ENCODE measurements around the gene BRMS1.
"Not testable (repeated sequence)": the region's sequence is repeated elsewhere in the genome, so short reads cannot be mapped to it uniquely, and the experiment has no call there.

The BRMS1 gene

GRCh38 chr11:66380264-66380663 is 35.4 kb upstream of the BRMS1 start:
- WGBS (ENCODE audit: insufficient coverage), result 61% methylated on average over 4 of the region's 7 CpGs
- H3K27ac ChIP-seq (ENCODE audit: insufficient read depth in 1 of 2, low read depth in 1 of 2, low read length in 2 of 2, poor library complexity in 1 of 2, severe bottlenecking in 2 of 2), result not testable (repeated sequence)

DNA sequence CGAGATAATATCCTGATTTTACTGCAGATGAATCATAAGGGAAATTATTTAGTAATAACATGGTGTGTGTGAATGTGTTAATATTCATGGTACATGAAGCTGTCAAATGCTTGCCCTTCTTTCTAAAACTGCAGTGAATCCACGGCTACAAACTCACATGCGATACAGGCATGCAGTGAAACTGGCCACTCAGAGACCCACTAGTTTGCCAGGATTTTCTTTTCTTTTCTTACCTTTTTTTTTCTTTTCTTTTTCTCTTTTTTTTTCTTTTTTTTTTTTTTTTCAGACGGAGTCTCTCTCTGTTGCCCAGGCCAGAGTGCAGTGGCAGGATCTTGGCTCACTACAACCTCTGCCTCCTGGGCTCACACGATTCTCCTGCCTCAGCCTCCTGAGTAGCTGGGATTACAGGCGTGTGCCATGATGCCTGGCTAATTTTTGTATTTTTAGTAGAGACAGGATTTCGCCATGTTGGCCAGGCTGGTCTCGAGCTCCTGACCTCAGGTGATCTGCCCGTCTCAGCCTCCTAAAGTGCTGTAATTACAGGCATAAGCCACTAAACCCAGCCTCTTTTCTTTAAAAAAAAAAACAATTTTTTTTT is 28.9 kb upstream of the BRMS1 start:
- WGBS (ENCODE audit: insufficient coverage), result 97% methylated on average over 7 of the region's 9 CpGs
- CTCF ChIA-PET, result interaction anchor here (2.0 kb wide), 1 partner anchor 15 kb away, joined by 6 read pairs; no protein-coding TSS in a partner anchor
- POLR2A ChIA-PET, result not testable (repeated sequence)

More at GRCh38 chr11:66380264-66380663, 35.4 kb upstream of the BRMS1 start:
- POLR2A ChIA-PET; H3K4me3 ChIP-seq (ENCODE audit: control insufficient read depth in 1 of 7, extremely low read depth in 1 of 7, insufficient read depth in 4 of 7, low read depth in 2 of 7, low read length in 6 of 7); H3K9me3 ChIP-seq (ENCODE audit: control extremely low read depth in 1 of 5, control insufficient read depth in 4 of 5, insufficient read depth in 2 of 5, low read depth in 1 of 5, low read length in 4 of 5); H3K36me3 ChIP-seq (ENCODE audit: control insufficient read depth in 4 of 4, insufficient read depth in 4 of 4, low read length in 3 of 4); H3K4me1 ChIP-seq (ENCODE audit: control extremely low read depth in 1 of 4, control insufficient read depth in 4 of 4, insufficient read depth in 4 of 4, low read length in 3 of 4); H3K27me3 ChIP-seq (replicated peaks in 2 of 5; ENCODE audit: control insufficient read depth in 4 of 5, insufficient read depth in 5 of 5, low read length in 4 of 5): not testable (repeated sequence)
- CTCF ChIA-PET, result interaction anchor here (0.8 to 1.5 kb wide), 3 partner anchors 9 to 69 kb away, joined by 3 to 4 read pairs (median 3); no protein-coding TSS in a partner anchor
- peak in 1 of 3 donors; percentile 32 for DNase-seq

GRCh38 chr11:66373265-66373664 is 28.4 kb upstream of the BRMS1 start:
- ChIA-PET POLR2A (no interaction called here), CTCF (interaction anchor here (2.0 kb wide), 1 partner anchor 16 kb away, joined by 6 read pairs; no protein-coding TSS in a partner anchor)
- no peak for DNase-seq
- Histone ChIP-seq H3K36me3 (ENCODE audit: control insufficient read depth in 4 of 4, insufficient read depth in 4 of 4, low read length in 3 of 4) (peaks cover 0 to 20% (median 5%) of the 10 kb centered on the region in 4 experiments), H3K27me3 (replicated peaks in 2 of 5; ENCODE audit: control insufficient read depth in 4 of 5, insufficient read depth in 5 of 5, low read length in 4 of 5) (no peaks in the 10 kb centered on the region), H3K4me3 (ENCODE audit: control insufficient read depth in 1 of 7, extremely low read depth in 1 of 7, insufficient read depth in 4 of 7, low read depth in 2 of 7, low read length in 6 of 7) (no peak overlapping the region), H3K9me3 (ENCODE audit: control extremely low read depth in 1 of 5, control insufficient read depth in 4 of 5, insufficient read depth in 2 of 5, low read depth in 1 of 5, low read length in 4 of 5) (no peaks in the 10 kb centered on the region), H3K27ac (ENCODE audit: insufficient read depth in 1 of 2, low read depth in 1 of 2, low read length in 2 of 2, poor library complexity in 1 of 2, severe bottlenecking in 2 of 2) (no peak overlapping the region), H3K4me1 (ENCODE audit: control extremely low read depth in 1 of 4, control insufficient read depth in 4 of 4, insufficient read depth in 4 of 4, low read length in 3 of 4) (peaks cover 0 to 33% (median 15%) of the 10 kb centered on the region in 4 experiments)
- WGBS (ENCODE audit: insufficient coverage), result 95% methylated on average over 2 of the region's 5 CpGs

More for the DNA sequence above, 28.9 kb upstream of the BRMS1 start:
- Histone ChIP-seq H3K4me1 (ENCODE audit: control extremely low read depth in 1 of 4, control insufficient read depth in 4 of 4, insufficient read depth in 4 of 4, low read length in 3 of 4) (peaks cover 0 to 33% (median 15%) of the 10 kb centered on the region in 4 experiments), H3K36me3 (ENCODE audit: control insufficient read depth in 4 of 4, insufficient read depth in 4 of 4, low read length in 3 of 4) (peaks cover 0 to 15% (median 2%) of the 10 kb centered on the region in 4 experiments)
- not testable (repeated sequence) for H3K9me3 ChIP-seq (ENCODE audit: control extremely low read depth in 1 of 5, control insufficient read depth in 4 of 5, insufficient read depth in 2 of 5, low read depth in 1 of 5, low read length in 4 of 5); H3K4me3 ChIP-seq (ENCODE audit: control insufficient read depth in 1 of 7, extremely low read depth in 1 of 7, insufficient read depth in 4 of 7, low read depth in 2 of 7, low read length in 6 of 7); H3K27ac ChIP-seq (ENCODE audit: insufficient read depth in 1 of 2, low read depth in 1 of 2, low read length in 2 of 2, poor library complexity in 1 of 2, severe bottlenecking in 2 of 2); H3K27me3 ChIP-seq (replicated peaks in 2 of 5; ENCODE audit: control insufficient read depth in 4 of 5, insufficient read depth in 5 of 5, low read length in 4 of 5)
- peak in 1 of 3 donors; percentile 22 for DNase-seq

GRCh38 chr11:66371627-66372415 is 26.9 kb upstream of the BRMS1 start, which contains the start of gene SLC29A2:
SLC29A2 (minus strand) TSS chr11:66371760; CDS start chr11:66371591, 169 bp downstream.
- ChIA-PET CTCF (interaction anchor here (0.7 to 2.1 kb wide), 4 partner anchors 9 to 81 kb away, joined by 3 to 12 read pairs (median 4); no protein-coding TSS in a partner anchor), POLR2A (interaction anchor here (1.0 kb wide), 1 partner anchor 24 kb away, joined by 4 read pairs; the partner anchor contains the start of gene B4GAT1)
- H3K27ac ChIP-seq (ENCODE audit: insufficient read depth in 1 of 2, low read depth in 1 of 2, low read length in 2 of 2, poor library complexity in 1 of 2, severe bottlenecking in 2 of 2), result peak within 1 kb of the TSS; percentile 50 to 77
- peak within 1 kb of the TSS; percentile 54 to 89 (median 75) for H3K4me3 ChIP-seq (ENCODE audit: control insufficient read depth in 1 of 7, extremely low read depth in 1 of 7, insufficient read depth in 4 of 7, low read depth in 2 of 7, low read length in 6 of 7)
- under 1% methylated on average over 38 of the region's 72 CpGs for WGBS (ENCODE audit: insufficient coverage)
- H3K4me1 ChIP-seq (ENCODE audit: control extremely low read depth in 1 of 4, control insufficient read depth in 4 of 4, insufficient read depth in 4 of 4, low read length in 3 of 4), result peaks cover 0 to 33% (median 15%) of the 10 kb centered on the region in 4 experiments
- H3K9me3 ChIP-seq (ENCODE audit: control extremely low read depth in 1 of 5, control insufficient read depth in 4 of 5, insufficient read depth in 2 of 5, low read depth in 1 of 5, low read length in 4 of 5), result no peaks in the 10 kb centered on the region
- DNase-seq, result peak; percentile 78 to 90 (median 87)
- H3K36me3 ChIP-seq (ENCODE audit: control insufficient read depth in 4 of 4, insufficient read depth in 4 of 4, low read length in 3 of 4), result peaks cover 4 to 34% (median 17%) of the 10 kb centered on the region in 4 experiments
- no peaks in the 10 kb centered on the region for H3K27me3 ChIP-seq (replicated peaks in 2 of 5; ENCODE audit: control insufficient read depth in 4 of 5, insufficient read depth in 5 of 5, low read length in 4 of 5)

GRCh38 chr11:66369073-66369894 is 24.4 kb upstream of the BRMS1 start:
- Histone ChIP-seq H3K4me1 (ENCODE audit: control extremely low read depth in 1 of 4, control insufficient read depth in 4 of 4, insufficient read depth in 4 of 4, low read length in 3 of 4) (peaks cover 0 to 33% (median 15%) of the 10 kb centered on the region in 4 experiments), H3K9me3 (ENCODE audit: control extremely low read depth in 1 of 5, control insufficient read depth in 4 of 5, insufficient read depth in 2 of 5, low read depth in 1 of 5, low read length in 4 of 5) (no peaks in the 10 kb centered on the region), H3K4me3 (ENCODE audit: control insufficient read depth in 1 of 7, extremely low read depth in 1 of 7, insufficient read depth in 4 of 7, low read depth in 2 of 7, low read length in 6 of 7) (peak overlapping the region in 1 of 7 experiments; percentile 11), H3K27ac (ENCODE audit: insufficient read depth in 1 of 2, low read depth in 1 of 2, low read length in 2 of 2, poor library complexity in 1 of 2, severe bottlenecking in 2 of 2) (no peak overlapping the region), H3K36me3 (ENCODE audit: control insufficient read depth in 4 of 4, insufficient read depth in 4 of 4, low read length in 3 of 4) (peaks cover 4 to 51% (median 20%) of the 10 kb centered on the region in 4 experiments), H3K27me3 (replicated peaks in 2 of 5; ENCODE audit: control insufficient read depth in 4 of 5, insufficient read depth in 5 of 5, low read length in 4 of 5) (no peaks in the 10 kb centered on the region)
- ChIA-PET POLR2A (no interaction called here), CTCF (interaction anchor here (1.1 kb wide), 1 partner anchor 20 kb away, joined by 4 read pairs; no protein-coding TSS in a partner anchor)
- 97% methylated on average over 19 of the region's 25 CpGs for WGBS (ENCODE audit: insufficient coverage)
- DNase-seq, result no peak

DNA sequence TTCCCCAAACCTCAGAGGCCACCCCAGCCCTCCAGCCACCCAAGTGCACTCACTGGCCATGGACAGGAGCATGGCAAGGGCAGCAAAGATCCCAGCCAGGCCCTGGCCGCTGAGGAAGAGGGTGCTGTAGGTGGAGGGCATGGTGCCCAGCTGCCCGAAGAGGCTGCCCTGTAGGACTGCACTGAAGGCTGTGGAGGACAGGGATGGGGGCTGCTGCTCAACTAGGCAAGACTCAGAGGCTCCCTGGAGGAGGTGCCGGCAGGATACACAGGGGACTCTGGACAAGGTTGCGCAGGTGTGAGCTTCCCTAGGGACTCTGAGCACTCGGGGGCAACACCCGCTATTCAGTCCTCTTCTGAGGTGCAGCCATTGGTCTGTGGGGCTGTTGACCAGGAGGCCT is 23.6 kb upstream of the BRMS1 start:
- DNase-seq, result no peak
- Histone ChIP-seq H3K9me3 (ENCODE audit: control extremely low read depth in 1 of 5, control insufficient read depth in 4 of 5, insufficient read depth in 2 of 5, low read depth in 1 of 5, low read length in 4 of 5) (no peaks in the 10 kb centered on the region), H3K27me3 (replicated peaks in 2 of 5; ENCODE audit: control insufficient read depth in 4 of 5, insufficient read depth in 5 of 5, low read length in 4 of 5) (no peaks in the 10 kb centered on the region), H3K4me3 (ENCODE audit: control insufficient read depth in 1 of 7, extremely low read depth in 1 of 7, insufficient read depth in 4 of 7, low read depth in 2 of 7, low read length in 6 of 7) (no peak overlapping the region), H3K36me3 (ENCODE audit: control insufficient read depth in 4 of 4, insufficient read depth in 4 of 4, low read length in 3 of 4) (peaks cover 4 to 57% (median 20%) of the 10 kb centered on the region in 4 experiments), H3K4me1 (ENCODE audit: control extremely low read depth in 1 of 4, control insufficient read depth in 4 of 4, insufficient read depth in 4 of 4, low read length in 3 of 4) (peaks cover 0 to 32% (median 15%) of the 10 kb centered on the region in 4 experiments), H3K27ac (ENCODE audit: insufficient read depth in 1 of 2, low read depth in 1 of 2, low read length in 2 of 2, poor library complexity in 1 of 2, severe bottlenecking in 2 of 2) (no peak overlapping the region)
- ChIA-PET CTCF (no interaction called here), POLR2A (no interaction called here)
- 97% methylated on average over 5 of the region's 6 CpGs for WGBS (ENCODE audit: insufficient coverage)
